Activated CD4-positive, alpha-beta T cell treated with anti-CD3 and anti-CD28 coated beads for 36 hours (primary cell): ENCODE measurements around the gene PCDHA11. TPM values are rescaled to one million over a fixed set of nuclear protein-coding genes. Genes with fewer than 3 reads are reported as not detected.
"Not testable (repeated sequence)": the region's sequence is repeated elsewhere in the genome, so short reads cannot be mapped to it uniquely, and the experiment has no call there.

Source experiments
- ATAC-seq: fragments of 200-7000 bp; cut with Tn5 transposase; one replicate; pipeline ENCODE4 v1.10.0; 2021; ENCODE audit warnings: mild to moderate bottlenecking, moderate library complexity
- CTCF ChIA-PET: fragments of 350-600 bp; sonication (Branson Sonifier 250); formaldehyde crosslinking; loops from one replicate; lab custom pipeline; 2021; ENCODE audit warnings: antibody characterized with exemption; lab: Charles Lee
- POLR2A ChIA-PET: fragments of 350-600 bp; sonication (Branson Sonifier 250); formaldehyde crosslinking; loops from one replicate; lab custom pipeline; 2021; ENCODE audit warnings: antibody characterized with exemption, inconsistent platforms; lab: Charles Lee
- DNase-seq: peaks from one replicate; pipeline ENCODE4 v3.0.0-alpha.2; 2020
- H3K27ac Mint-ChIP-seq: one replicate; pipeline ENCODE4 v1.8.0; 2021; ENCODE audit warnings: mixed read lengths
- H3K27me3 Mint-ChIP-seq: one replicate; pipeline ENCODE4 v1.8.0; 2021; ENCODE audit warnings: mixed read lengths
- H3K36me3 Mint-ChIP-seq: one replicate; pipeline ENCODE4 v1.8.0; 2021; ENCODE audit warnings: low read depth, mixed read lengths
- H3K4me1 Mint-ChIP-seq: one replicate; pipeline ENCODE4 v1.8.0; 2021; ENCODE audit warnings: mixed read lengths
- H3K4me3 Mint-ChIP-seq: one replicate; pipeline ENCODE4 v1.8.0; 2021; ENCODE audit warnings: mild to moderate bottlenecking, moderate library complexity, mixed read lengths
- H3K9me3 Mint-ChIP-seq: one replicate; pipeline ENCODE4 v1.8.0; 2021; ENCODE audit warnings: low read depth, mixed read lengths
- intact Hi-C, 2 experiments: fragments of 100-400 bp; cut with DNase I in 1 of 2; cut with micrococcal nuclease in 1 of 2; formaldehyde crosslinking; loops; one replicate each; pipeline versions ENCODE4 v1.14.2 to v1.15.1; 2022 to 2024; cut with DNase I, micrococcal nuclease
- total RNA-seq, 2 experiments: library from RNA; stranded (reverse); gene quantifications; one replicate each; pipeline ENCODE4 v1.2.3, GENCODE V29; 2021

PCDHA11 gene, protein sequence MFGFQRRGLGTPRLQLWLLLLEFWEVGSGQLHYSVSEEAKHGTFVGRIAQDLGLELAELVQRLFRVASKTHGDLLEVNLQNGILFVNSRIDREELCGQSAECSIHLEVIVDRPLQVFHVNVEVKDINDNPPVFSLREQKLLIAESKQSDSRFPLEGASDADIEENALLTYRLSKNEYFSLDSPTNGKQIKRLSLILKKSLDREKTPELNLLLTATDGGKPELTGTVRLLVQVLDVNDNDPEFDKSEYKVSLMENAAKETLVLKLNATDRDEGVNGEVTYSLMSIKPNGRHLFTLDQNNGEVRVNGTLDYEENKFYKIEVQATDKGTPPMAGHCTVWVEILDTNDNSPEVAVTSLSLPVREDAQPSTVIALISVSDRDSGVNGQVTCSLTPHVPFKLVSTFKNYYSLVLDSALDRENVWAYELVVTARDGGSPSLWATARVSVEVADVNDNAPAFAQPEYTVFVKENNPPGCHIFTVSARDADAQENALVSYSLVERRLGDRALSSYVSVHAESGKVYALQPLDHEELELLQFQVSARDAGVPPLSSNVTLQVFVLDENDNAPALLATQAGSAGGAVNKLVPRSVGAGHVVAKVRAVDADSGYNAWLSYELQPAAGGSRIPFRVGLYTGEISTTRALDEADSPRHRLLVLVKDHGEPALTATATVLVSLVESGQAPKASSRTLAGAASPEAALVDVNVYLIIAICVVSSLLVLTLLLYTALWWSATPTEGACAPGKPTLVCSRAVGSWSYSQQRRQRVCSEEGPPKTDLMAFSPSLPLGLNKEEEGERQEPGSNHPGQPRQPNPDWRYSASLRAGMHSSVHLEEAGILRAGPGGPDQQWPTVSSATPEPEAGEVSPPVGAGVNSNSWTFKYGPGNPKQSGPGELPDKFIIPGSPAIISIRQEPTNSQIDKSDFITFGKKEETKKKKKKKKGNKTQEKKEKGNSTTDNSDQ
- not detected for total RNA-seq

DNA sequence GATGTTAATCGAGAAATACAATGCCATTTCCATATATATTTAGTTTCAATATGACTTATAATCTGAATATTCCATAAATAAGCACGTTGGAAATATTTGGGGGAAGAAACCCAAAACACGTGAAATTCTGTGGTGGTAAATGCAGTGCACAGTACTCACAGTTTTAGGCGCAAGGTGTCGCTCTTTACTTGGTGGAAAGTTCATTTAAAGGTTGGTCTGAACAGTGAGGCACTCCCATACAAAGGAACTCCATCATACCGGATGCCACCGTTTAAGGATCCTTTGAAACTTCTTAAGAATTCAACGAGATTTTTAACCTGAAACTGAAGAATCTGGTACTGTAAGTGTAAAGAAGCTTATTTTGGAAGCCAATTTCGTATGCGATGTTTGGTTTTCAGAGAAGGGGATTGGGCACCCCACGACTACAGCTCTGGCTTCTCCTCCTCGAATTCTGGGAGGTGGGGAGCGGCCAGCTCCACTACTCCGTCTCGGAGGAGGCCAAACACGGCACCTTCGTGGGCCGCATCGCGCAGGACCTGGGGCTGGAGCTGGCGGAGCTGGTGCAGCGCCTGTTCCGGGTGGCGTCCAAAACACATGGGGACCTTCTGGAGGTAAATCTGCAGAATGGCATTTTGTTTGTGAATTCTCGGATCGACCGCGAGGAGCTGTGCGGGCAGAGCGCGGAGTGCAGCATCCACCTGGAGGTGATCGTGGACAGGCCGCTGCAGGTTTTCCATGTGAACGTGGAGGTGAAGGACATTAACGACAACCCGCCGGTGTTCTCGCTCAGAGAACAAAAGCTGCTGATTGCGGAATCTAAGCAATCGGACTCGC lies at the start of gene PCDHA11:
Gene PCDHA11 (plus strand): TSS at position 237 of the 834 bp plus-strand sequence. CDS start 147 bp downstream, at position 384.
- intact Hi-C loops = loop anchor here in 1 of 2 experiments (1.0 kb wide), 1 partner anchor 172 kb away; no protein-coding TSS in a partner anchor
- Mint-ChIP-seq H3K4me3 (no peak within 1 kb of the TSS), H3K27ac (no peak within 1 kb of the TSS), H3K4me1 (no peaks in the 10 kb centered on the region), H3K27me3 (peaks cover 18% of the 10 kb centered on the region), H3K36me3 (peaks cover 4% of the 10 kb centered on the region), H3K9me3 (peaks cover 13% of the 10 kb centered on the region)
- CTCF ChIA-PET = interaction anchor here (0.7 to 1.1 kb wide), 3 partner anchors 16 to 172 kb away, joined by 3 to 4 read pairs (median 3); no protein-coding TSS in a partner anchor
- DNase-seq (no peak), ATAC-seq (no peak)
- POLR2A ChIA-PET = no interaction called here

DNA sequence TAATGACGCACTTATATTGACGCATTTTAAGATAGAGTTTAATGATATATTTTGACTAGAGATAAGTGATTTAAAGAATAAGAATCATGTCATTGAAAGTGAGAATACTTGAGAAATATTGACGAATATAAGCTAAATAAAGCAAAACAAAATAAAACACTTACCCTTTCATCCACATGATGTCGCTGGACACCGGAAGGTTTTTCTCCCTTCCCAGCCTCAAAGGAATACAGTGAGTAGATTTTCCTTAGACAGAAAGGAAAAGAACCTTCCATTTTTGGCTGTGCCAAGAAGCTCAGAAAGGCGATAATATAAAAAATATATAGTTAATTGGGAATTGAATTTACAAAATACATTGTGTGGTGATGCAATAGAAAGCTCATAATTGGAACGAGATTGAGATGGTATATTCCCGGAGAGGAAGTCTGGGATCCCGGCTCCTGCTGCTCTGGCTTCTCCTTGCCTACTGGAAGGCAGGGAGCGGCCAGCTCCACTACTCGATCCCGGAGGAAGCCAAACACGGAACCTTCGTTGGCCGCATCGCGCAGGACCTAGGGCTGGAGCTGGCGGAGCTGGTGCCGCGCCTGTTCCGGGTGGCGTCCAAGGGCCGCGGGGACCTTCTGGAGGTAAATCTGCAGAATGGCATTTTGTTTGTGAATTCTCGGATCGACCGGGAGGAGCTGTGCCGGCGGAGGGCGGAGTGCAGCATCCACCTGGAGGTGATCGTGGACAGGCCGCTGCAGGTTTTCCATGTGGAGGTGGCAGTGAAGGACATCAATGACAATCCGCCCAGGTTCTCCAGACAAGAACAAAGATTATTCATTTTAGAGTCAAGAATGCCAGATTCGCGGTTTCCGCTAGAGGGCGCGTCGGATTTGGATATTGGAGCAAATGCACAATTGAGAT lies 47.1 kb upstream of the PCDHA11 start, which contains the start of gene PCDHA5:
Gene PCDHA5 (plus strand): TSS at position 239 of the 906 bp plus-strand sequence.
- intact Hi-C loops = no loop called here
- ATAC-seq (no peak), DNase-seq (peak; percentile 62)
- H3K27me3 Mint-ChIP-seq = peaks cover 5% of the 10 kb centered on the region
- H3K27ac Mint-ChIP-seq = no peak within 1 kb of the TSS
- H3K9me3 Mint-ChIP-seq = peaks cover 5% of the 10 kb centered on the region
- H3K4me1 Mint-ChIP-seq = no peaks in the 10 kb centered on the region
- no peak within 1 kb of the TSS for H3K4me3 Mint-ChIP-seq
- ChIA-PET POLR2A (no interaction called here), CTCF (interaction anchor here (0.7 to 1.6 kb wide), 5 partner anchors 16 to 1911 kb away, joined by 3 to 6 read pairs (median 4); partner anchors contain the start of gene PCDHA1)
- H3K36me3 Mint-ChIP-seq = peaks cover 3% of the 10 kb centered on the region

DNA sequence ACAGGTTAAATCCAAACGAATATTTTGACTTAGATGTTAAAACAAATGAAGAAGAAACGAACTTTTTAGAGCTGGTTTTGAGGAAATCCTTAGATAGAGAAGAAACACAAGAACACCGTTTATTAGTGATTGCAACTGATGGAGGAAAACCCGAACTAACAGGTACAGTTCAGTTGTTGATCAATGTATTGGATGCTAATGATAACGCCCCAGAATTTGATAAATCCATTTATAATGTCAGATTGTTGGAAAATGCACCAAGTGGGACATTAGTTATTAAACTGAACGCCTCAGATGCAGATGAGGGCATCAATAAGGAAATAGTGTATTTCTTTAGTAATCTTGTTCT lies 46.5 kb upstream of the PCDHA11 start:
- ChIA-PET POLR2A (no interaction called here), CTCF (interaction anchor here (1.6 kb wide), 1 partner anchor 17 kb away, joined by 6 read pairs; no protein-coding TSS in a partner anchor)
- Mint-ChIP-seq H3K4me3 (no peak overlapping the region), H3K27ac (no peak overlapping the region), H3K4me1 (no peaks in the 10 kb centered on the region), H3K27me3 (peaks cover 9% of the 10 kb centered on the region), H3K36me3 (peaks cover 3% of the 10 kb centered on the region), H3K9me3 (peaks cover 8% of the 10 kb centered on the region)
- ATAC-seq (no peak), DNase-seq (no peak)
- intact Hi-C loops = no loop called here

DNA sequence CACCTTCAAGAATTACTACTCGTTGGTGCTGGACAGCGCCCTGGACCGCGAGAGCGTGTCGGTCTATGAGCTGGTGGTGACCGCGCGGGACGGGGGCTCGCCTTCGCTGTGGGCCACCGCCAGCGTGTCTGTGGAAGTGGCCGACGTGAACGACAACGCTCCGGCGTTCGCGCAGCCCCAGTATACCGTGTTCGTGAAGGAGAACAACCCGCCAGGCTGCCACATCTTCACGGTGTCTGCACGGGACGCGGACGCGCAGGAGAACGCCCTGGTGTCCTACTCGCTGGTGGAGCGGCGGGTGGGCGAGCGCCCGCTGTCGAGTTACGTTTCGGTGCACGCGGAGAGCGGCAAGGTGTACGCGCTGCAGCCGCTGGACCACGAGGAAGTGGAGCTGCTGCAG lies 45.8 kb upstream of the PCDHA11 start:
- intact Hi-C loops, H3K9me3 Mint-ChIP-seq, H3K4me3 Mint-ChIP-seq, POLR2A ChIA-PET, DNase-seq, H3K4me1 Mint-ChIP-seq, H3K27ac Mint-ChIP-seq, H3K36me3 Mint-ChIP-seq, CTCF ChIA-PET, ATAC-seq: not testable (repeated sequence)
- H3K27me3 Mint-ChIP-seq = peaks cover 14% of the 10 kb centered on the region

DNA sequence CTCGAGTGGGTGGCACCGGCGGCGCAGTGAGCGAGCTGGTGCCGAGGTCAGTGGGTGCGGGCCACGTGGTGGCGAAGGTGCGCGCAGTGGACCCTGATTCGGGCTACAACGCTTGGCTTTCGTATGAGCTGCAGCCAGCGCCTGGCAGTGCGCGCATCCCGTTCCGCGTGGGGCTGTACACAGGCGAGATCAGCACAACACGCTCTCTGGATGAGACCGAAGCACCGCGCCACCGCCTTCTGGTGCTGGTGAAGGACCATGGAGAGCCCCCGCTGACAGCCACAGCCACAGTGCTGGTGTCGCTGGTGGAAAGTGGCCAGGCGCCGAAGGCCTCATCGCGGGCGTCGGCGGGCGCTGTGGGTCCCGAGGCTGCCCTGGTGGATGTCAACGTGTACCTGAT lies 45.3 kb upstream of the PCDHA11 start:
- intact Hi-C loops = no loop called here
- ChIA-PET POLR2A (no interaction called here), CTCF (no interaction called here)
- Mint-ChIP-seq H3K36me3 (peaks cover 9% of the 10 kb centered on the region), H3K4me3 (no peak overlapping the region), H3K27me3 (peaks cover 16% of the 10 kb centered on the region), H3K27ac (no peak overlapping the region), H3K9me3 (peaks cover 11% of the 10 kb centered on the region), H3K4me1 (no peaks in the 10 kb centered on the region)
- no peak for ATAC-seq
- DNase-seq = no peak

DNA sequence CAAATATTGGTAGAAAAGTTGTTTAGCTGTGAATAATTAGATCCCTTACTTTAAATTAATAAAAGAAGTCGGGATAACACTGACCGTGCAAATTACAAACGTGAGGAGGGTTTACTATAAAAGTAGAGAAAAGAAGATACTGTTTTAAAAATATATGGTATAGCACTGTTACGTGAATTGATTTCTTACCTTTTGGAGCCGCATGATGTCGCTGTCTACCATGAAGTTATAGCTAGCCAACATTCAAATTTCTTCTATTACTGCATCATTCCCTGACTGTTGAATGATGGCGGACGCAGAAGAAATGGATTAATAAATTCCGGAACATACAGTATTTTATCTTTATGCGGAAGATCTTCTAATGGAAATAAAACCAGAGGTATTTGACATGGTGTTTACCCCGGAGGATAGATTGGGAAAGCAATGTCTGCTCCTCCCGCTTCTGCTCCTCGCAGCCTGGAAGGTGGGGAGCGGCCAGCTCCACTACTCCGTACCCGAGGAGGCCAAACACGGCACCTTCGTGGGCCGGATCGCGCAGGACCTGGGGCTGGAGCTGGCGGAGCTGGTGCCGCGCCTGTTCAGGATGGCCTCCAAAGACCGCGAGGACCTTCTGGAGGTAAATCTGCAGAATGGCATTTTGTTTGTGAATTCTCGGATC lies 40.9 kb upstream of the PCDHA11 start, which contains the start of gene PCDHA6:
Gene PCDHA6 (plus strand): TSS at position 257 of the 658 bp plus-strand sequence. CDS start 132 bp downstream, at position 389.
- CTCF ChIA-PET = interaction anchor here (2.4 kb wide), 1 partner anchor 13 kb away, joined by 9 read pairs; the partner anchor contains the start of gene PCDHA8
- POLR2A ChIA-PET = no interaction called here
- no peak within 1 kb of the TSS for H3K27ac Mint-ChIP-seq

DNA sequence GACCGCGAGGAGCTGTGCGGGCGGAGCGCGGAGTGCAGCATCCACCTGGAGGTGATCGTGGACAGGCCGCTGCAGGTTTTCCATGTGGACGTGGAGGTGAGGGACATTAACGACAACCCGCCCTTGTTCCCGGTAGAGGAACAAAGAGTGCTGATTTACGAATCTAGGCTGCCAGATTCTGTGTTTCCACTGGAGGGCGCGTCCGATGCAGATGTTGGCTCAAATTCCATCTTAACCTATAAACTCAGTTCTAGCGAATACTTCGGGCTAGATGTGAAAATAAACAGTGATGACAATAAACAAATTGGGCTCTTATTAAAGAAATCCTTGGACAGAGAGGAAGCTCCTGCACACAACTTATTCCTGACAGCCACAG lies 40.4 kb upstream of the PCDHA11 start:
- ChIA-PET CTCF (interaction anchor here (2.4 kb wide), 1 partner anchor 13 kb away, joined by 9 read pairs; the partner anchor contains the start of gene PCDHA8), POLR2A (no interaction called here)
- Mint-ChIP-seq H3K4me1 (no peaks in the 10 kb centered on the region), H3K27ac (no peak overlapping the region), H3K36me3 (peaks cover 15% of the 10 kb centered on the region), H3K9me3 (peaks cover 15% of the 10 kb centered on the region), H3K4me3 (no peak overlapping the region), H3K27me3 (peaks cover 29% of the 10 kb centered on the region)
- DNase-seq (no peak), ATAC-seq (no peak)
- intact Hi-C loops = no loop called here

More for the DNA sequence above, 40.9 kb upstream of the PCDHA11 start, which contains the start of gene PCDHA6:
- H3K9me3 Mint-ChIP-seq = peaks cover 13% of the 10 kb centered on the region
- no peaks in the 10 kb centered on the region for H3K4me1 Mint-ChIP-seq
- no peak for ATAC-seq
- peaks cover 25% of the 10 kb centered on the region for H3K27me3 Mint-ChIP-seq
- no peak within 1 kb of the TSS for H3K4me3 Mint-ChIP-seq
- no peak for DNase-seq
- intact Hi-C loops = no loop called here
- peaks cover 13% of the 10 kb centered on the region for H3K36me3 Mint-ChIP-seq

DNA sequence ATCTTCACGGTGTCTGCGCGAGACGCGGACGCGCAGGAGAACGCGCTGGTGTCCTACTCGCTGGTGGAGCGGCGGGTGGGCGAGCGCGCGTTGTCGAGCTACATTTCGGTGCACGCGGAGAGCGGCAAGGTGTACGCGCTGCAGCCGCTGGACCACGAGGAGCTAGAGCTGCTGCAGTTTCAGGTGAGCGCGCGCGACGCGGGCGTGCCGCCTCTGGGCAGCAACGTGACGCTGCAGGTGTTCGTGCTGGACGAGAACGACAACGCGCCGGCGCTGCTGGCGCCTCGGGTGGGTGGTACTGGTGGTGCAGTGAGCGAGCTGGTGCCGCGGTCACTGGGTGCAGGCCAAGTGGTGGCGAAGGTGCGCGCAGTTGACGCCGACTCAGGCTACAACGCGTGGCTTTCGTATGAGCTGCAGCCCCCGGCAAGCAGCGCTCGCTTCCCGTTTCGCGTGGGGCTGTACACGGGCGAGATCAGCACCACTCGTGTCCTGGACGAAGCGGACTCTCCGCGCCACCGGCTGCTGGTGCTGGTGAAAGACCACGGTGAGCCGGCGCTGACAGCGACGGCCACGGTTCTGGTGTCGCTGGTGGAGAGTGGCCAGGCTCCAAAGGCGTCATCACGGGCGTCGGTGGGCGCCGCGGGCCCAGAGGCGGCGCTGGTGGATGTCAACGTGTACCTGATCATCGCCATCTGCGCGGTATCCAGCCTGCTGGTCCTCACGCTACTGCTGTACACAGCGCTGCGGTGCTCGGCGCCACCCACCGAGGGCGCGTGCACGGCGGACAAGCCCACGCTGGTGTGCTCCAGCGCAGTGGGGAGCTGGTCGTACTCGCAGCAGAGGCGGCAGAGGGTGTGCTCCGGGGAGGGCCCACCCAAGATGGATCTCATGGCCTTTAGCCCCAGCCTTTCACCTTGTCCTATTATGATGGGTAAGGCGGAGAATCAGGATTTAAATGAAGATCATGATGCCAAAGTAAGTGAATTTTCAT lies 39.0 kb upstream of the PCDHA11 start:
- H3K4me3 Mint-ChIP-seq, POLR2A ChIA-PET, H3K4me1 Mint-ChIP-seq, H3K27ac Mint-ChIP-seq, ATAC-seq, DNase-seq, CTCF ChIA-PET: not testable (repeated sequence)
- Mint-ChIP-seq H3K36me3 (peaks cover 21% of the 10 kb centered on the region), H3K9me3 (peaks cover 17% of the 10 kb centered on the region), H3K27me3 (peaks cover 35% of the 10 kb centered on the region)
- intact Hi-C loops = loop anchor here (5.0 to 10.0 kb wide), 5 partner anchors 38 to 405 kb away; partner anchors contain the start of genes PCDHA1 (in 1 of the 2), PCDHA13 (in 1 of the 2) and PCDHA2 (in 1 of the 2)
